Effector CD4-positive, alpha-beta T cell (primary cell): ENCODE data around the gene CCDC170.

Experiments used
- DNase-seq: peaks from one replicate; pipeline ENCODE4 v3.0.0-alpha.2; 2020

Gene CCDC170

DNA sequence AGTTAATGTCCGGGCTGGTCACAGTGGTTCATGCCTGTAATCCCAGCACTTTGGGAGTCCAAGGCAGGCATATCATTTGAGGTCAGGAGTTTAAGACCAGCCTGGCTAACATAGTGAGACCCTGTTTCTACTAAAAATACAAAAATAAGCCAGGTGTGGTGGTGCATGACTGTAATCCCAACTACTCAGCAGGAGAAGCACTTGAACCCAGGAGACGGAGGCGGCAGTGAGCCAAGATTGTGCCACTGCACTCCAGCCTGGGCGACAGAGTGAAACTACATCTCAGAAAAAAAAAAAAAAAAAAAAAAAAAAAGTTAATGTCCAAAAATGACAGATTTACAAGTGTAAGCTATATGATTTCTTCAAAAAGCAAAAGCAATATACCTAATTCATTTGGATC lies 124.9 kb downstream of the CCDC170 start:
- no peak for DNase-seq

- DNase-seq, result no peak
Measured at GRCh38 chr6:151620179-151620578, 126.4 kb downstream of the CCDC170 start.

DNA sequence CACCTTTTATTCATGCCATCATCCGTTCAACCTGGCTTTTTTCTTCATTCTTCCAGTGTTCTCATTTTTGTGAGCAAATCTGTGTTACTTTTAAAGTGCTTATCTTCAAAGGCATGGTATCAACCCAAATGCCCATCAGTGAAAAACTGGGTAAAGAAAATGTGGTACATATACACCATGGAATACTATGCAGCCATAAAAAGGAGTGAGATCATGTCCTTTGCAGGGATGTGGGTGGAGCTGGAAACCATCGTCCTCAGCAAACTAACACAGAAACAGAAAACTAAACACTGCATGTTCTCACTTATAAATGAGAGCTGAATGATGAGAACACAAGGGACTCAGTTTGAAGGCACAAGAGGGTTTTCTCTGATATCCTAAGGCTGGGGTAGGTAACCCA lies 130.3 kb downstream of the CCDC170 start:
- DNase-seq, result no peak

GRCh38 chr6:151624481-151624880 lies 130.7 kb downstream of the CCDC170 start:
- no peak for DNase-seq

GRCh38 chr6:151624900-151625536 lies 131.2 kb downstream of the CCDC170 start:
- DNase-seq, result no peak

DNA sequence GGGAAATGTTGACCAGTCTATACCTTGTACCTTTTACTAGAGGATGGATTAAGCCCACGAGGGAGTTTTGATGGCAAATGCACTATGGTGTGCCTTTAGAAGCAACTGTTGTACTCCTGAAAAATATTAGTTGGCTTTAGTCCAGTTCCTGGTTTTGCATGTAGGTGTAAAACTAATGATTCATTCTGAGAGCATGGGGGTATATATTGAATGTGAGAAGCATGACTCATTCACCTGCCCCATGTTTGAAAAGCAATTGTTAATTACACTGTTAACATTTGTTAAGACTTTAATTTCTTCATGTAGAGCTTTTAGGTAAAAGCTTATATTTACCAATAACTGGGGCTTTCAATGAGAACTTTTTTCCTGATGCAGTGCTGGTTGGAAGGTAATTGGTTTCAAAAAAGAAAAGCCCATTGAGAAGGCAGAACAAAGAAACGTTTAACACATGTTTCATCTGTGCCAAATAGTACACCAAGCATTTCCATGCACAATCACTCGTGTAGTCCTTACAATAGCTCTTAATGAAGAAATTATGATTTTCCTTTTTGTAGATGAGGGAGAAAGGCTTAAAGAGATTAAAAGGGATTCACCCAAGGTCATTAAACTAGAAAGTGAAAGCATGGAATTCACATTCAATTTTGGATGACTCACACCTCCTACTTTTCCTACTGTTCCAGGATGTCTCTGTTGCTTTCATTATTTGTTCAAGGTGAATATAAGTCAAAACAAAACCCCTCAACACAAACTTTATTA lies 134.1 kb downstream of the CCDC170 start:
- DNase-seq, result no peak

DNA sequence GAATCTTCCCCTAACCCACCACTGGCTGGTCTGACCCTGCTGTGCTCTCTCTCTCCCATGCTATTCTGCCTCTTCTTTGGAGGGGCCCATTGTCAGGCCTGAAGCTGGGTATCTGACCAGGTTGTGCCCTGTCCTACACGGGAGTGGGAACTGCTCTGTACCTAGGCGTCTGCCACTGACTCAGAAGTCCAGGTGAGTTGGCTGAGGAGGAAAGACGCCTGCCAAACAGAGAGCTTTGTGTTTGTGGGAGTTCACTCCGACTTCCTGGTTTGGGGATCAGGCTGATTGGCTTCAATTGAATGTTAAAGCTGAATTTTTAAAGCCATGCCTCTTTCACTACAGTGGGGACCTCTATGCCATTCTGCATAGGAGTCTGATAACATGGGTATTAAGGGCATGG lies 136.0 kb downstream of the CCDC170 start:
- no peak for DNase-seq

DNA sequence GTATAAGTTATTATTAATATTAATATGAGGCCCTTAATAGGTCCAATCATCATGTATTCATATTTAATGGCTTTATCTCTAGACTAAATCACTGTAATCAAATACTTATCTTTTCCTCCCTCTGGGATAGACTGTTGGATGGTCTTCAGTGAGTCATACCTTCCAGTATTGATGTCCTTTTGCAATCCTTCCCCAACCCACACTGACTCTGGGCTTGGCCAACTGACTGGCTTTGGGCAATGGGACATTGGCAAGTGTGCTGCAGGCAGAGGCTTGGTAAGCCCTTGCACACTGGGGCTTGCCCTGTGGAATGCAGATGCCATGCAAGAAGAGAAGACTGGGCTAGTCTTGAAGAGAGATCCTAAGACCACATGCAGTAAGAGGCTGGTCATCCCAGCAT lies 136.6 kb downstream of the CCDC170 start:
- no peak for DNase-seq

GRCh38 chr6:151630991-151631655 lies 137.3 kb downstream of the CCDC170 start:
- no peak for DNase-seq

GRCh38 chr6:151632415-151632987 lies 138.7 kb downstream of the CCDC170 start:
- DNase-seq, result no peak

DNA sequence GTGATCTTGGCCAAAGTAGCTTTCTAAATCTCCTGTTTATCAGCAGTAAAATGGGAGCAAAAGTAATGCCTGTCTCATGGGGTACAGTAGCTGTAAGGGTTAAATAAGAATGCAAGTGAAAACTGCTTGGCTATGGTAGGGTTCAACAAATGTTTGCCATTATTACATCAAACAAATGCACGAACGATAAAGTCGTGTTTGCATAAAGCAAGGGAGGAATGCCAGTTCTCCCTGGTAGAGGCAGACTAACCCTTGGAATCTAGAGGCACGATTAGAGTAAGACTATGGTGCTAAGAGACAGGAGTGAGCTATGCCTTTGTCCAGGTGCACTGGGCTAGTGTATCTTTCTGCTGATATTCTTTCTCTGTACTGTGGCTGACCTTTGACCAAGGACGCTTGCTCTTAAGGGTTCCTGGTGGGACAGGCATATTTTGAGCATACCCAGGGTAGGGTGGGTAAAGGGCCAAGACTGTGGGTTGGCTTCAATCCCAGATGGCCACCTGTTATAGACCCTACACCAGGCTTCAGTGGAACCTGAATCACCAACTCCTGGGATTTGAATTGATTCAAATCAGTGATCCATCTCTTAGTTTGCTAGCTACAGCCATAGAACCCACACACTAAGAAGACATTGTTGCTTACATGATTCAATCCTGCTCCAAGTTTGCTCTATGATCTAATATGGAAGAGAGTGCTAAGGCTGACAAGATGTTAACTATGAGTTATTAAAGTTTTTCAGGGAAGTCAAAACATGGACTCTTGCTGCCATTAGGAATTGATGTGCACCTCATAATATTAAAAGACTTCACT lies 139.9 kb downstream of the CCDC170 start:
- DNase-seq, result no peak

GRCh38 chr6:151634336-151634720 lies 140.5 kb downstream of the CCDC170 start:
- DNase-seq, result no peak

- DNase-seq, result no peak
Measured at GRCh38 chr6:151635741-151636140, 141.9 kb downstream of the CCDC170 start.

GRCh38 chr6:151637814-151638213 lies 144.0 kb downstream of the CCDC170 start:
- DNase-seq, result no peak

DNA sequence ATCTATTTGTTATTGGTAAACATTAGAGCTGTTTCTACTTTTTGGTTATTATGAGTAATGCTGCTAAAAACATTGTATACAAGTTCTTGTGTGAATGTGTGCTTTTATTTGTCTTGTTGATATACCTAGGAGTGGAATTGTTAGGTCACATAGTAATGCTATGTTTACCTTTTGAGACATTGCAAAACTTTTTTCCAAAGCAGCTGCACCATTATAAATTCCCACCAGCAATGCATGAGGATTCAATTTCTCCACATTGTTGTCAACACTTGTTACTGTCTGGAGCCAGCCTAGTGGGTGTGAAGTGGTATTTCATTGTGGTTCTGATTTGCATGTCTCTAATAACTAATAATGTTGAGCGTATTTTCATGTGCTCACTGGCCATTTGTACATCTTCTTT lies 145.9 kb downstream of the CCDC170 start:
- DNase-seq, result no peak

DNA sequence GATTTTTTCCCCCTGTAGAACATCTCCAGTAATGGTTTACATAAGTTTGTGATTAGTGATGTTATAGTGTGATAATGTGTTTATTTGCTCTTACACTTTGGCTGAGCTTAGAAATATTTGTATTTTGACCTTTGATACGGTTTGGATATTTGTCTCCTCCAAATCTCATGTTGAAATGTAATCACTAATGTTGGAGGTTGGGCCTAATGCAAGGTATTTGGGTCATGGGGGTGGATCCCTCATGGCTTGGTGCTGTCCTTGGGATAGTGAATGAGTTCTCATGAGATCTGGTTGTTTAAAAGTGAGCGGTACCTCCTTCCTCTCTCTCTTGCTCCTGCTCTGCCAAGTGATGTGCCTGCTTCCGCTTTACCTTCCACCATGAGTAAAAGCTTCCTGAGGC lies 147.2 kb downstream of the CCDC170 start:
- no peak for DNase-seq

GRCh38 chr6:151647976-151648639 lies 154.3 kb downstream of the CCDC170 start:
- no peak for DNase-seq

DNA sequence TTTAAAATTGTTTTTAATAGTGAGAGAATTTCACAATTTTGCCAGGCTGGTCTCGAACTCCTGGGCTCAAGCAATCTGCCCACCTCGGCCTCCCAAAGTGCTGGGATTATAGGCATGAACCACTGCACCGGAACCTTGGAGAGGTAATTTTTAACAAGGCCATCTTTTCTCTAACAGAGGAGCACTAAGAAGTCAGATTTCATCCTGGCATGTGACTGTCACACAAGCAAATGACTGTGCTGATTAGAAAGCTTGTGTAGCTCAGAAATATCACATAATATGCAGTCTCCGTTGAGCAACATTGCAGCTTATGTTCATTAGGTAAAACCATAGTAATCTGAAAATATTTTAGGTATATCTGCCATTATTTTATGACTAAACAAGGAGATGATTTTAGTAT lies 156.0 kb downstream of the CCDC170 start:
- no peak for DNase-seq

GRCh38 chr6:151651639-151652038 lies 157.8 kb downstream of the CCDC170 start:
- no peak for DNase-seq

GRCh38 chr6:151652325-151652724 lies 158.5 kb downstream of the CCDC170 start:
- no peak for DNase-seq

GRCh38 chr6:151655099-151655498 lies 161.3 kb downstream of the CCDC170 start:
- no peak for DNase-seq

GRCh38 chr6:151656392-151656791 lies 162.6 kb downstream of the CCDC170 start:
- no peak for DNase-seq
